Keratinocyte (primary cell): ENCODE results near the gene AGFG2.

Source experiments
- EZH2 ChIP-seq: IDR thresholded peaks from one replicate; pipeline ENCODE4 v1.6.1; 2012; ENCODE audit warnings: inconsistent platforms, mild to moderate bottlenecking, low read length, moderate library complexity
- TF ChIP-seq, protein P1 (sequence below), 3 experiments: IDR thresholded peaks in 1 of 3; conservative IDR thresholded peaks in 1 of 3; optimal IDR thresholded peaks in 1 of 3; 2 replicates in 2 of 3; 3 replicates in 1 of 3; pipeline versions ENCODE3 to v1.5.1; 2011; ENCODE audit warnings: low read length in 3 of 3, mild to moderate bottlenecking in 3 of 3, moderate library complexity in 2 of 3, control low read depth in 1 of 3, inconsistent platforms in 1 of 3; ENCODE audit not compliant: insufficient read depth in 2 of 3; ENCODE audit errors: extremely low read depth in 1 of 3

DNA sequence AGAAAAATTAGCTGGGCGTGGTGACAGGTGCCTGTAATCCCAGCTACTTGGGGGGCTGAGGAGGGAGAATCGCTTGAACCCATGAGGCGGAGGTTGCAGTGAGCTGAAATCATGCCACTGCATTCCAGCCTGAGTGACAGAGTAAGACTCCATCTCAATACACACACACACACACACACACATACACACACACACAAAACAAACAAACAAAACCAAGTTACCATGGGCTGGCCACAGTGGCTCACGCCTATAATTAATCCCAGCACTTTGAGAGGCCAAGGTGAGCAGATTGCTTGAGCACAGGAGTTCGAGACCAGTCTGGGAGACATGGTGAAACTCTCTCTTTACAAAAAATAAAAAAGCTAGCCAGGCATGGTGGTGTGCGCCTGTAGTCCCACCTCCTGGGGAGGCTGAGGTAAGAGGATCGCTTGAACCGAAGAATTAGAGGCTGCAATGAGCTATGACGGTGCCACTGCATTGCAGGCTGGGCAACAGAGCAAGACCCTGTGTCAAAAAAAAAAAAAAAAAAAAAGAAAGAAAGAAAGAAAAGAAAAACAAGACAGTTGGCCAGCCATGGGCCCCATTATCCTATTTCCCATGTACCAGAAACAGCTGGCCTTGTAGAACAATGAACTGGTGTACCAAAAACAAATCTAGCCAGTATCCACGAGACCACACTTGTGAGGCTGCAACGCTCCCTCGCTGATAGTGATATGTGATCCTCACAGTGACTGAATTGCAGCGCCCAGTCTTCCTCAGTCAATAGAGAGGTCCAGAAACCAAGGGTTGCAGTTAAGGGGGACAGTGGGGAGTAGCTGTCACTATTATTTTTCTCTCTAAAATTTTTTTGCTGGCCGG is 6.6 kb upstream of the AGFG2 start:
- TF ChIP-seq, protein P1, sequence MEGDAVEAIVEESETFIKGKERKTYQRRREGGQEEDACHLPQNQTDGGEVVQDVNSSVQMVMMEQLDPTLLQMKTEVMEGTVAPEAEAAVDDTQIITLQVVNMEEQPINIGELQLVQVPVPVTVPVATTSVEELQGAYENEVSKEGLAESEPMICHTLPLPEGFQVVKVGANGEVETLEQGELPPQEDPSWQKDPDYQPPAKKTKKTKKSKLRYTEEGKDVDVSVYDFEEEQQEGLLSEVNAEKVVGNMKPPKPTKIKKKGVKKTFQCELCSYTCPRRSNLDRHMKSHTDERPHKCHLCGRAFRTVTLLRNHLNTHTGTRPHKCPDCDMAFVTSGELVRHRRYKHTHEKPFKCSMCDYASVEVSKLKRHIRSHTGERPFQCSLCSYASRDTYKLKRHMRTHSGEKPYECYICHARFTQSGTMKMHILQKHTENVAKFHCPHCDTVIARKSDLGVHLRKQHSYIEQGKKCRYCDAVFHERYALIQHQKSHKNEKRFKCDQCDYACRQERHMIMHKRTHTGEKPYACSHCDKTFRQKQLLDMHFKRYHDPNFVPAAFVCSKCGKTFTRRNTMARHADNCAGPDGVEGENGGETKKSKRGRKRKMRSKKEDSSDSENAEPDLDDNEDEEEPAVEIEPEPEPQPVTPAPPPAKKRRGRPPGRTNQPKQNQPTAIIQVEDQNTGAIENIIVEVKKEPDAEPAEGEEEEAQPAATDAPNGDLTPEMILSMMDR (optimal IDR thresholded peaks at IDR 0.05 in 1 of 3, IDR thresholded peaks at IDR 0.05 in 1 of 3, conservative IDR thresholded peaks at IDR 0.05 in 1 of 3; ENCODE audit: extremely low read depth in 1 of 3, insufficient read depth in 2 of 3, low read length in 3 of 3), result no peak
- no peak for TF ChIP-seq EZH2
